GM23338 (cell line): ENCODE data around the gene FMN2. TPM values are rescaled to one million over a fixed set of nuclear protein-coding genes. Genes with fewer than 3 reads are reported as not detected.

Experiments
- ATAC-seq: fragments of 200-7000 bp; cut with Tn5 transposase; 3 replicates; pipeline ENCODE4 v1.9.1; 2020
- DNase-seq: peaks from one replicate; pipeline ENCODE4 v3.0.0-alpha.2; 2015; ENCODE audit warnings: low spot score
- H2AFZ ChIP-seq: fragments of 200-600 bp; sonication (generic); 2 replicates; pipeline ENCODE4 v1.8.0; 2016; ENCODE audit warnings: antibody characterized with exemption, mild to moderate bottlenecking, moderate library complexity
- H3F3A ChIP-seq: fragments of 200-600 bp; sonication (generic); replicated peaks from 2 replicates; pipeline ENCODE4 v1.8.0; 2017; ENCODE audit warnings: antibody characterized with exemption, mixed run types, low read depth
- H3K27ac ChIP-seq: fragments of 200-600 bp; sonication (generic); 2 replicates; pipeline ENCODE4 v1.6.1; 2016; ENCODE audit warnings: low read depth
- H3K27me3 ChIP-seq: fragments of 200-600 bp; sonication (generic); 2 replicates; pipeline ENCODE4 v1.8.0; 2016; ENCODE audit warnings: mild to moderate bottlenecking, mixed run types, moderate library complexity; ENCODE audit not compliant: insufficient read depth
- H3K36me3 ChIP-seq: fragments of 200-600 bp; sonication (generic); 2 replicates; pipeline ENCODE4 v1.8.0; 2016; ENCODE audit warnings: mild to moderate bottlenecking; ENCODE audit not compliant: insufficient read depth
- H3K4me1 ChIP-seq: fragments of 200-600 bp; sonication (generic); 2 replicates; pipeline ENCODE4 v1.8.0; 2016; ENCODE audit warnings: mild to moderate bottlenecking, moderate library complexity; ENCODE audit not compliant: insufficient read depth
- H3K4me2 ChIP-seq: fragments of 200-600 bp; sonication (generic); 2 replicates; pipeline ENCODE4 v1.7.1; 2017; ENCODE audit warnings: mixed run types
- H3K4me3 ChIP-seq: fragments of 200-600 bp; sonication (generic); 2 replicates; pipeline ENCODE4 v1.6.1; 2016; ENCODE audit warnings: mixed run types
- H3K79me2 ChIP-seq: fragments of 200-600 bp; sonication (generic); replicated peaks from 2 replicates; pipeline ENCODE4 v1.8.0; 2017; ENCODE audit warnings: mild to moderate bottlenecking; ENCODE audit not compliant: insufficient read depth
- H3K9me2 ChIP-seq: fragments of 200-600 bp; sonication (generic); 2 replicates; pipeline ENCODE4 v1.8.0; 2017; ENCODE audit not compliant: insufficient read depth
- H4K20me1 ChIP-seq: fragments of 200-600 bp; sonication (generic); replicated peaks from 2 replicates; pipeline ENCODE4 v1.8.0; 2017; ENCODE audit warnings: mild to moderate bottlenecking; ENCODE audit not compliant: insufficient read depth
- H3K27ac Mint-ChIP-seq: 2 replicates; pipeline ENCODE4 v1.8.0; 2020; ENCODE audit warnings: inconsistent platforms, mild to moderate bottlenecking, moderate library complexity, mixed read lengths
- H3K27me3 Mint-ChIP-seq: 3 replicates; pipeline ENCODE4 v1.8.0; 2022; ENCODE audit warnings: low read depth, mild to moderate bottlenecking, moderate library complexity, mixed read lengths, inconsistent platforms; ENCODE audit not compliant: insufficient read depth, poor library complexity
- H3K36me3 Mint-ChIP-seq: 3 replicates; pipeline ENCODE4 v1.8.0; 2021; ENCODE audit warnings: low read depth, mild to moderate bottlenecking, inconsistent platforms, moderate library complexity, mixed read lengths
- H3K4me1 Mint-ChIP-seq: 3 replicates; pipeline ENCODE4 v1.8.0; 2020; ENCODE audit warnings: mild to moderate bottlenecking, inconsistent platforms, mixed read lengths
- H3K4me3 Mint-ChIP-seq: 3 replicates; pipeline ENCODE4 v1.8.0; 2021; ENCODE audit warnings: moderate library complexity, mild to moderate bottlenecking, inconsistent platforms, mixed read lengths
- H3K9me3 Mint-ChIP-seq: 3 replicates; pipeline ENCODE4 v1.8.0; 2020; ENCODE audit warnings: moderate library complexity, mild to moderate bottlenecking, inconsistent platforms, mixed read lengths
- CREB1 ChIP-seq: fragments of 250-450 bp; sonication (Bioruptor Pico); IDR thresholded peaks from 2 replicates; pipeline ENCODE4 v1.5.0; 2020; ENCODE audit warnings: low read depth, mild to moderate bottlenecking, moderate library complexity
- CTCF ChIP-seq, 2 experiments: fragments of 200-600 bp in 1 of 2; sonication (generic) in 1 of 2; conservative IDR thresholded peaks; 2 replicates each; pipeline versions ENCODE4 v1.5.1 to v1.6.1; 2016 to 2017; ENCODE audit warnings: antibody characterized with exemption in 2 of 2, low read depth in 2 of 2, mild to moderate bottlenecking in 2 of 2, moderate library complexity in 1 of 2
- ETS1 ChIP-seq: IDR thresholded peaks from 2 replicates; pipeline ENCODE4 v1.6.1; 2016; ENCODE audit warnings: antibody characterized with exemption
- EZH2 ChIP-seq: fragments of 200-600 bp; sonication (generic); IDR thresholded peaks from one replicate; pipeline ENCODE4 v1.8.0; 2017; ENCODE audit warnings: antibody characterized with exemption, mild to moderate bottlenecking, low read depth; ENCODE audit not compliant: unreplicated experiment
- EZH2phosphoT487 ChIP-seq: fragments of 200-600 bp; sonication (generic); IDR thresholded peaks from one replicate; pipeline ENCODE4 v1.8.1; 2018; ENCODE audit warnings: antibody characterized with exemption; ENCODE audit not compliant: unreplicated experiment
- JUNB ChIP-seq: IDR thresholded peaks from one replicate; pipeline ENCODE4 v1.6.1; 2016; ENCODE audit warnings: antibody characterized with exemption; ENCODE audit not compliant: unreplicated experiment
- NANOG ChIP-seq: IDR thresholded peaks from 2 replicates; pipeline ENCODE4 v1.6.1; 2016; ENCODE audit warnings: antibody characterized with exemption, borderline replicate concordance
- POLR2AphosphoS5 ChIP-seq: IDR thresholded peaks from 2 replicates; pipeline ENCODE4 v1.6.1; 2016; ENCODE audit warnings: antibody characterized with exemption, low read depth
- REST ChIP-seq: IDR thresholded peaks from one replicate; pipeline ENCODE4 v1.6.1; 2018; ENCODE audit warnings: antibody characterized with exemption; ENCODE audit not compliant: unreplicated experiment
- STAT1 ChIP-seq: IDR thresholded peaks from one replicate; pipeline ENCODE4 v1.6.1; 2016; ENCODE audit warnings: antibody characterized with exemption; ENCODE audit not compliant: unreplicated experiment
- ZNF114 ChIP-seq: fragments of 250-450 bp; sonication (Bioruptor Pico); IDR thresholded peaks from 2 replicates; pipeline ENCODE4 v1.5.0; 2020; ENCODE audit warnings: mild to moderate bottlenecking, moderate library complexity
- ZNF331 ChIP-seq: fragments of 250-450 bp; sonication (Bioruptor Pico); IDR thresholded peaks from 2 replicates; pipeline ENCODE4 v1.5.0; 2020; ENCODE audit warnings: low read depth, mild to moderate bottlenecking, moderate library complexity
- ZNF462 ChIP-seq: fragments of 250-450 bp; sonication (Bioruptor Pico); IDR thresholded peaks from 2 replicates; pipeline ENCODE4 v1.5.0; 2020; ENCODE audit warnings: mild to moderate bottlenecking, moderate library complexity
- polyA plus RNA-seq: library from polyadenylated mRNA; unstranded; fragments of >200 nt; fragmentation: Nextera tagmentation; extraction: Ambion mirVana; gene quantifications from 2 replicates; pipeline ENCODE4 v1.2.1, GENCODE V29; 2016
- total RNA-seq: library from RNA; depleted of rRNA; stranded (reverse); fragments of >200 nt; shearing (Covaris generic); gene quantifications from 2 replicates; pipeline ENCODE4 v1.2.3, GENCODE V29; 2014

The FMN2 gene
- total and polyA plus RNA-seq, 2 experiments from 2014 or later = 1.5 to 2.5 TPM

GRCh38 chr1:240094041-240094722 lies 2.5 kb downstream of the FMN2 start:
- Mint-ChIP-seq H3K9me3 (no peaks in the 10 kb centered on the region), H3K27ac (no peak overlapping the region), H3K27me3 (peaks cover 19% of the 10 kb centered on the region), H3K4me3 (peak overlapping the region; percentile 63), H3K36me3 (no peaks in the 10 kb centered on the region; the same call in 2 of the 3 replicates), H3K4me1 (peaks cover 16% of the 10 kb centered on the region)
- Histone ChIP-seq H3K79me2 (no peaks in the 10 kb centered on the region), H4K20me1 (0 out of 2 replicates have a peak, but pooled peaks cover 5% of the 10 kb centered on the region), H3K9me2 (no peaks in the 10 kb centered on the region), H3K27me3 (peaks cover 49% of the 10 kb centered on the region), H3K27ac (no peak overlapping the region), H2AFZ (no peak overlapping the region), H3K4me1 (peaks cover 25% of the 10 kb centered on the region), H3K4me2 (peak overlapping the region; percentile 98), H3F3A (no peaks in the 10 kb centered on the region), H3K36me3 (no peaks in the 10 kb centered on the region), H3K4me3 (peak overlapping the region; percentile 78)
- DNase-seq = no peak
- TF ChIP-seq REST (no peak), ZNF114 (CRISPR knock-in tag) (no peak), ZNF331 (CRISPR knock-in tag) (no peak), ETS1 (no peak), NANOG (no peak), STAT1 (no peak), CTCF (conservative IDR thresholded peaks at IDR 0.05; ENCODE audit: low read depth in 2 of 2) (no peak), EZH2phosphoT487 (no peak), JUNB (no peak), CREB1 (no peak), ZNF462 (no peak), EZH2 (no peak), POLR2AphosphoS5 (no peak)
- no peak for ATAC-seq
